ENCODE results near the gene SLC25A48. TPM values are rescaled to one million over a fixed set of nuclear protein-coding genes. Genes with fewer than 3 reads are reported as not detected.

SLC25A48 gene
- total and polyA plus RNA-seq, 12 donors = not detected

DNA sequence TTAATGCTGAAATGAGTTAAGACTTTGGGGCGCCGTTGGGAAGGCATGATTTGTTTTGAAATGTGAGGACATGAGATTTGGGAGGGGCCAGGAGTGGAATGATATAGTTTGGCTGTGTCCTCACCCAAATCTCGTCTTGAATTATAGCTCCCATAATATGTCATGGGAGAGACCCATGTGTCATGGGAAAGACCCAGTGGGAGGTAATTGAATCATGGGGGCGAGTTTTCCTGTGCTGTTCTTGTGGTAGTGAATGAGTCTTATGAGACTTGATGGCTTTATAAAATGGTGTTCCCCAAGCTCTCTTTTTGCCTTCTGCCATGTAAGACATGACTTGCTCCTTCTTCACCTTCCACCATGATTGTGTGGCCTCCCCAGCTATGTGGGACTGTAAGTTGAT is 5.1 kb downstream of the SLC25A48 start:
- Histone ChIP-seq H3K36me3 (replicated peaks in 1 of 2) (no peaks in the 10 kb centered on the region), H3K4me1 (replicated peaks in 1 of 2) (no peaks in the 10 kb centered on the region), H3K27me3 (peaks cover 11% of the 10 kb centered on the region), H3K27ac (no peak overlapping the region), H3K4me3 (no peak overlapping the region), H3K9me3 (replicated peaks in 1 of 3) (no peaks in the 10 kb centered on the region)
- 62 to 71% (median 64%) methylated on average over 4 of the region's 4 CpGs for WGBS, 4 donors
- DNase-seq = peak in 1 of 7 donors; percentile 9
- TF ChIP-seq POLR2A (IDR thresholded peaks at IDR 0.05) = no peak
- TF ChIP-seq, protein P1, sequence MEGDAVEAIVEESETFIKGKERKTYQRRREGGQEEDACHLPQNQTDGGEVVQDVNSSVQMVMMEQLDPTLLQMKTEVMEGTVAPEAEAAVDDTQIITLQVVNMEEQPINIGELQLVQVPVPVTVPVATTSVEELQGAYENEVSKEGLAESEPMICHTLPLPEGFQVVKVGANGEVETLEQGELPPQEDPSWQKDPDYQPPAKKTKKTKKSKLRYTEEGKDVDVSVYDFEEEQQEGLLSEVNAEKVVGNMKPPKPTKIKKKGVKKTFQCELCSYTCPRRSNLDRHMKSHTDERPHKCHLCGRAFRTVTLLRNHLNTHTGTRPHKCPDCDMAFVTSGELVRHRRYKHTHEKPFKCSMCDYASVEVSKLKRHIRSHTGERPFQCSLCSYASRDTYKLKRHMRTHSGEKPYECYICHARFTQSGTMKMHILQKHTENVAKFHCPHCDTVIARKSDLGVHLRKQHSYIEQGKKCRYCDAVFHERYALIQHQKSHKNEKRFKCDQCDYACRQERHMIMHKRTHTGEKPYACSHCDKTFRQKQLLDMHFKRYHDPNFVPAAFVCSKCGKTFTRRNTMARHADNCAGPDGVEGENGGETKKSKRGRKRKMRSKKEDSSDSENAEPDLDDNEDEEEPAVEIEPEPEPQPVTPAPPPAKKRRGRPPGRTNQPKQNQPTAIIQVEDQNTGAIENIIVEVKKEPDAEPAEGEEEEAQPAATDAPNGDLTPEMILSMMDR (IDR thresholded peaks at IDR 0.05) = no peak
- intact Hi-C loops (cut with DNase I) = no loop called here

DNA sequence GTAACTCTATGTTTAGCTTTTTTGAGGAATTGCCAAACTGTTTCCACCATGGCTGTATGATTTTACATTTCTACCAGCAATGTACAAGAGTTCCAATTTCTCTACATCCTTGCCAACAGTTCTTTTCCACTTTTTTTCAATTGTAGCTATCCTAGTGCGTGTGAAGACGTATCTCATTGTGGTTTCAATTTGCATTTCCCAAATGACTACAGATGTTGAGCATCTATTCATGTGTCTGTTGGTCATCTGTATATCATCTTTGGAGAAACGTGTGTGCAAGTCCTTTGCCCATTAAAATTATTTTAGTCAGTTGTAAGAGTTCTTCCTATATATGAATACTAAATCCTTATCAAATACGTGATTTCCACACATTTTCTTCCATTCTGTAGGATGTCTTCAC is 6.5 kb downstream of the SLC25A48 start:
- intact Hi-C loops (cut with DNase I) = no loop called here
- Histone ChIP-seq H3K4me1 (replicated peaks in 1 of 2) (no peaks in the 10 kb centered on the region), H3K27me3 (peaks cover under 1% of the 10 kb centered on the region), H3K36me3 (replicated peaks in 1 of 2) (no peaks in the 10 kb centered on the region), H3K4me3 (no peak overlapping the region), H3K9me3 (replicated peaks in 1 of 3) (no peaks in the 10 kb centered on the region), H3K27ac (no peak overlapping the region)
- TF ChIP-seq, protein P1 (IDR thresholded peaks at IDR 0.05) = no peak
- no peak for TF ChIP-seq POLR2A (IDR thresholded peaks at IDR 0.05)
- WGBS, 4 donors = 56 to 67% (median 61%) methylated on average over 4 of the region's 4 CpGs
- no peak for DNase-seq

DNA sequence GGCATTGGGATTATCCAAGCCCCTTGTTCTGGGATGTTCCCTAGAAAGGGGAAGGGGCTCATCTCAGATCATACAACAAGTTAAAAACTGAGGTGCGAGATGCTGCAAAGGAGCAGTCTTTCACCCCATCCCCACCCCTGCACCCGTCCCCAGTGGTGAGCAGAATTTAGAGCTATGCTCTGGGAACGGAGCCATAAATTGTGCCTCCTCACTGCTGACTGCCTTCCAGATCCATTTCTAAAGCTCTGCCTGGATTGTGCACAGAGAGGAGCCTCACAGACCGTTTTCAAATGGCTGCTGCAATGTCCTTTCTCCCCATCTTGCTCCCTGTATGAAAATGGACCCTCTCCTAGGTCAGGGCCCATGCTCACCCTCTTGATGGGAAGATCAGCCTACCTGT is 8.3 kb downstream of the SLC25A48 start:
- Histone ChIP-seq H3K9me3 (replicated peaks in 1 of 3) (no peaks in the 10 kb centered on the region), H3K4me3 (no peak overlapping the region), H3K4me1 (replicated peaks in 1 of 2) (no peaks in the 10 kb centered on the region), H3K27ac (no peak overlapping the region), H3K27me3 (no peaks in the 10 kb centered on the region), H3K36me3 (replicated peaks in 1 of 2) (no peaks in the 10 kb centered on the region)
- TF ChIP-seq, protein P1 (IDR thresholded peaks at IDR 0.05) = no peak
- WGBS, 4 donors = 50 to 74% (median 54%) methylated on average over 4 of the region's 4 CpGs
- DNase-seq = peak in 1 of 7 donors; percentile 18
- intact Hi-C loops (cut with DNase I) = no loop called here

DNA sequence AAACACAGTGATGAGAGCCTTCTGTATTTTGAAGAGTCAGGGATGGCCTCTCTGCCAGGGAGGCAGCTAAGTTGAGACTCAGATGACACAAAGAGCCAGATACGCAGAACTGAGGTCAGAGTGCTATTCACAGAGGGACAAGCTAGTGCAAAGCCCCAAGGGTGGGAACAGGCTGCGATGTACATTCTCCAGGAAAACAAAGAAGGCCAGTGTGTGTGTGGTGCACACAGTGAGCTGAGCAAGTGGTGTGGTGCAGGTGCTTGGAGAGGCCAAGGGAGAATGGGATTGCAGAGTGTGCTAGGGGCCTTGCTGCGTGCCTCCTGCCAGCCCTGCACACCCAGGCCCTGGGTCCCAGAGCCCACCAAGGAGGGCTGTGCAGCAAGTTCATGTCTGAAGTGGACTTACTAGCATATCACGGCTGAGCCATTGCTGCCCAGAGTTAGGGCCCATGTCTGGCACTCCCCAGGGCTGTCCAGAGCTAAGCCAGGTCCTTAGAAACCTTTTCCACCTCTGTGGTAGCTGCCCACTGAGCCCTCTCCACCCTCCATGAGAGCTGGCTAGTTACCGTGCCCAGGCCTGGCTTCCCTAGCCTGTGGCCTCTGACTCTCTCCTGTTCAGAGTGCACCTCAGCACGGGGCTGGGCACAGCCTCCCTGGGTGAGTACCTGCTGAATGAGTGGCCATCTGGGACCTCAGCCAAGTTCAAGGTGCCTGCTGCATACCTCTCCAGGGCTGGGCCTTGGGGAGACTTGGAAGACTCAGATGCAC is 9.3 kb downstream of the SLC25A48 start:
- WGBS, 4 donors = 61 to 84% (median 76%) methylated on average over 3 to 6 of the region's 6 CpGs
- Histone ChIP-seq H3K4me3 (no peak overlapping the region), H3K36me3 (replicated peaks in 1 of 2) (no peaks in the 10 kb centered on the region), H3K4me1 (replicated peaks in 1 of 2) (no peaks in the 10 kb centered on the region), H3K27me3 (no peaks in the 10 kb centered on the region), H3K27ac (no peak overlapping the region), H3K9me3 (replicated peaks in 1 of 3) (no peaks in the 10 kb centered on the region)
- TF ChIP-seq, protein P1 (IDR thresholded peaks at IDR 0.05) = no peak
- TF ChIP-seq POLR2A (IDR thresholded peaks at IDR 0.05) = no peak
- intact Hi-C loops (cut with DNase I) = no loop called here
- no peak for DNase-seq
